ENCODE data around the gene KATNB1. TPM values are rescaled to one million over a fixed set of nuclear protein-coding genes. Genes with fewer than 3 reads are reported as not detected.

KATNB1 gene
- total RNA-seq, 1 experiment from 2014 or later: 60.4 TPM

- TF ChIP-seq AFF4 (CRISPR knock-in tag; IDR thresholded peaks at IDR 0.05; ENCODE audit: borderline replicate concordance): no peak
- no peak for TF ChIP-seq ZNF532 (CRISPR knock-in tag; IDR thresholded peaks at IDR 0.05; ENCODE audit: borderline replicate concordance)
- no peak for TF ChIP-seq FOXJ3 (CRISPR knock-in tag; IDR thresholded peaks at IDR 0.05; ENCODE audit: borderline replicate concordance)
- TF ChIP-seq JAZF1 (CRISPR knock-in tag; IDR thresholded peaks at IDR 0.05): no peak
- no peak for TF ChIP-seq ATF2 (CRISPR knock-in tag; IDR thresholded peaks at IDR 0.05; ENCODE audit: borderline replicate concordance, low read depth)
- no peak for TF ChIP-seq USF1 (CRISPR knock-in tag; IDR thresholded peaks at IDR 0.05)
- no peak for TF ChIP-seq NFYB (CRISPR knock-in tag; conservative IDR thresholded peaks at IDR 0.05; ENCODE audit: low read depth)
- no peak for TF ChIP-seq CREM (CRISPR knock-in tag; IDR thresholded peaks at IDR 0.05)
- no peak for TF ChIP-seq ZNF425 (CRISPR knock-in tag; conservative IDR thresholded peaks at IDR 0.05)
These were observed 29.7 kb downstream of the KATNB1 start (continued) for GRCh38 chr16:57765160-57765728.

GRCh38 chr16:57766714-57767348 lies 31.3 kb downstream of the KATNB1 start:
- no peak overlapping the region for H3K4me3 Mint-ChIP-seq
- CTCF ChIA-PET: interaction anchor here (1.0 to 4.9 kb wide), 5 partner anchors 9 to 261 kb away, joined by 3 to 30 read pairs (median 5); no protein-coding TSS in a partner anchor
- TF ChIP-seq PRRX2 (CRISPR knock-in tag; IDR thresholded peaks at IDR 0.05) (no peak), AFF4 (CRISPR knock-in tag; IDR thresholded peaks at IDR 0.05; ENCODE audit: borderline replicate concordance) (no peak), ZSCAN18 (CRISPR knock-in tag; IDR thresholded peaks at IDR 0.05) (no peak), ZNF138 (CRISPR knock-in tag; conservative IDR thresholded peaks at IDR 0.05) (no peak), FOXP1 (CRISPR knock-in tag; IDR thresholded peaks at IDR 0.05; ENCODE audit: borderline replicate concordance) (no peak), ZBTB21 (CRISPR knock-in tag; IDR thresholded peaks at IDR 0.05; ENCODE audit: borderline replicate concordance) (no peak), MXD4 (CRISPR knock-in tag; IDR thresholded peaks at IDR 0.05; ENCODE audit: borderline replicate concordance) (no peak)

More at GRCh38 chr16:57766714-57767348, 31.3 kb downstream of the KATNB1 start:
- Mint-ChIP-seq H3K27ac (no peak overlapping the region), H3K36me3 (peaks cover 4% of the 10 kb centered on the region; the same call in 1 of the 2 replicates), H3K9me3 (no peaks in the 10 kb centered on the region), H3K4me1 (peaks cover 11% of the 10 kb centered on the region), H3K27me3 (ENCODE audit: low read depth) (no peaks in the 10 kb centered on the region)
- POLR2A ChIA-PET: interaction anchor here (0.6 kb wide), 2 partner anchors 24 to 42 kb away, joined by 3 to 4 read pairs; no protein-coding TSS in a partner anchor
- DNase-seq (ENCODE audit: low spot score) (no peak), ATAC-seq (no peak)
